Effector CD4-positive, alpha-beta T cell (primary cell): ENCODE measurements around the gene TMEM179.

Experiments used
- DNase-seq: peaks from one replicate; pipeline ENCODE4 v3.0.0-alpha.2; 2020

Gene TMEM179

GRCh38 chr14:104554088-104554607, 50.4 kb downstream of the TMEM179 start:
- DNase-seq: no peak

- DNase-seq: no peak
Observed at GRCh38 chr14:104553166-104554087, 51.1 kb downstream of the TMEM179 start.

- no peak for DNase-seq
Observed at GRCh38 chr14:104552738-104553125, 51.8 kb downstream of the TMEM179 start.

- DNase-seq: no peak
Observed at GRCh38 chr14:104551851-104552737, 52.5 kb downstream of the TMEM179 start.

GRCh38 chr14:104550861-104551728, 53.5 kb downstream of the TMEM179 start:
- no peak for DNase-seq

- DNase-seq: no peak
Observed at GRCh38 chr14:104550340-104550860, 54.2 kb downstream of the TMEM179 start.

- no peak for DNase-seq
Observed at GRCh38 chr14:104549536-104550339, 54.8 kb downstream of the TMEM179 start.

- no peak for DNase-seq
Observed at GRCh38 chr14:104548802-104549535, 55.6 kb downstream of the TMEM179 start.

GRCh38 chr14:104547998-104548700, 56.4 kb downstream of the TMEM179 start:
- no peak for DNase-seq

- no peak for DNase-seq
Observed at GRCh38 chr14:104547310-104547997, 57.1 kb downstream of the TMEM179 start.

GRCh38 chr14:104546591-104547309, 57.8 kb downstream of the TMEM179 start:
- DNase-seq: no peak

GRCh38 chr14:104545942-104546501, 58.5 kb downstream of the TMEM179 start:
- no peak for DNase-seq

- DNase-seq: no peak
Observed at GRCh38 chr14:104545151-104545941, 59.2 kb downstream of the TMEM179 start.

- DNase-seq: no peak
Observed at GRCh38 chr14:104544362-104544961, 60.1 kb downstream of the TMEM179 start.

- DNase-seq: no peak
Observed at GRCh38 chr14:104542871-104543830, 61.4 kb downstream of the TMEM179 start.
